Measurements from ENCODE around the gene CAMK1D. TPM values are rescaled to one million over a fixed set of nuclear protein-coding genes. Genes with fewer than 3 reads are reported as not detected.

The CAMK1D gene
- polyA plus RNA-seq, 2 of the 4 experiments (the other 2 are of a cell fraction), result 6.6 to 12.5 TPM

- Histone ChIP-seq H3K27ac (no peak overlapping the region), H3K9me3 (no peaks in the 10 kb centered on the region), H3K4me1 (peaks cover 13% of the 10 kb centered on the region), H3K4me2 (no peak overlapping the region), H3K4me3 (no peak overlapping the region)
- TF ChIP-seq FOSB (CRISPR knock-in tag; IDR thresholded peaks at IDR 0.05) (no peak), POLR2AphosphoS2 (conservative IDR thresholded peaks at IDR 0.05; ENCODE audit: low read length) (no peak), FOSL2 (IDR thresholded peaks at IDR 0.05) (no peak), FOSL2 (CRISPR knock-in tag; IDR thresholded peaks at IDR 0.05) (no peak), CEBPB (IDR thresholded peaks at IDR 0.05) (no peak), CBX2 (IDR thresholded peaks at IDR 0.05; ENCODE audit: borderline replicate concordance, low read depth) (no peak), BCL3 (IDR thresholded peaks at IDR 0.05) (no peak), ATOH8 (CRISPR knock-in tag; IDR thresholded peaks at IDR 0.05; ENCODE audit: low read depth) (no peak), MAX (IDR thresholded peaks at IDR 0.05) (no peak), ZC3H11A (IDR thresholded peaks at IDR 0.05) (no peak), EP300 (IDR thresholded peaks at IDR 0.05) (no peak), RNF2 (IDR thresholded peaks at IDR 0.05; ENCODE audit: borderline replicate concordance, low read depth) (no peak), CHD4 (IDR thresholded peaks at IDR 0.05; ENCODE audit: borderline replicate concordance) (no peak), JUN (IDR thresholded peaks at IDR 0.05) (no peak), HOXA7 (CRISPR knock-in tag; IDR thresholded peaks at IDR 0.05) (no peak), TP53 (CRISPR knock-in tag; IDR thresholded peaks at IDR 0.05) (no peak), EHMT2 (IDR thresholded peaks at IDR 0.05; ENCODE audit: low read depth) (no peak), RAD21 (conservative IDR thresholded peaks at IDR 0.05 in 1 of 2, IDR thresholded peaks at IDR 0.05 in 1 of 2) (no peak), MYC (IDR thresholded peaks at IDR 0.05; ENCODE audit: borderline replicate concordance, low read length) (no peak), RCOR1 (IDR thresholded peaks at IDR 0.05; ENCODE audit: low read depth, low read length) (no peak)
- no peak for ATAC-seq
- no peak for DNase-seq (ENCODE audit: low read depth in 1 of 2, low spot score in 1 of 2)
- 74% methylated on average over 7 of the region's 7 CpGs for WGBS (ENCODE audit: missing lambda C conversion rate)
- POLR2A ChIA-PET, result no interaction called here
- no peak for FAIRE-seq
- CTCF ChIA-PET, result interaction anchor here (1.3 to 2.1 kb wide), 3 partner anchors 9 to 43 kb away, joined by 3 to 8 read pairs (median 4); no protein-coding TSS in a partner anchor
Measured at GRCh38 chr10:12665501-12665900, 316.2 kb downstream of the CAMK1D start.

GRCh38 chr10:12667052-12667451 is 317.7 kb downstream of the CAMK1D start:
- Histone ChIP-seq H3K4me3 (no peak overlapping the region), H3K9me3 (no peaks in the 10 kb centered on the region), H3K27ac (no peak overlapping the region), H3K4me1 (peaks cover 13% of the 10 kb centered on the region), H3K4me2 (no peak overlapping the region)
- POLR2A ChIA-PET, result interaction anchor here (0.5 kb wide), 1 partner anchor 107 kb away, joined by 3 read pairs; no protein-coding TSS in a partner anchor
- no peak for FAIRE-seq
- CTCF ChIA-PET, result interaction anchor here (1.4 kb wide), 1 partner anchor 41 kb away, joined by 3 read pairs; no protein-coding TSS in a partner anchor
- no peak for DNase-seq (ENCODE audit: low read depth in 1 of 2, low spot score in 1 of 2)
- ATAC-seq, result no peak
- no peak for TF ChIP-seq HOXB13 (CRISPR knock-in tag; IDR thresholded peaks at IDR 0.05; ENCODE audit: low read depth)
- no peak for TF ChIP-seq USF2 (IDR thresholded peaks at IDR 0.05)
- no peak for TF ChIP-seq FOXS1 (CRISPR knock-in tag; IDR thresholded peaks at IDR 0.05)
- no peak for TF ChIP-seq FOSL2 (IDR thresholded peaks at IDR 0.05)
- TF ChIP-seq FOSL2 (CRISPR knock-in tag; IDR thresholded peaks at IDR 0.05), result no peak
- TF ChIP-seq EP300 (IDR thresholded peaks at IDR 0.05), result no peak
- no peak for TF ChIP-seq HDAC2 (IDR thresholded peaks at IDR 0.05)
- no peak for TF ChIP-seq RFX5 (IDR thresholded peaks at IDR 0.05)
- 89% methylated on average over 3 of the region's 3 CpGs for WGBS (ENCODE audit: missing lambda C conversion rate)
